Activated naive CD4-positive, alpha-beta T cell treated with anti-CD3 and anti-CD28 coated beads, Interleukin-2, amount 50 U/mL, for 72 hours (primary cell): ENCODE data around the gene NFYA. TPM values are rescaled to one million over a fixed set of nuclear protein-coding genes. Genes with fewer than 3 reads are reported as not detected.

ENCODE experiments used
- ATAC-seq, 2 donors: fragments of 150-1000 bp; cut with Tn5 transposase; 2 replicates each; pipeline ENCODE4 v1.10.0; 2021; ENCODE audit warnings: mild to moderate bottlenecking in 2 of 2, moderate library complexity in 2 of 2
- DNase-seq, 2 donors: peaks; one replicate each; pipeline ENCODE4 v3.0.0; 2021 to 2022; ENCODE audit warnings: low spot score in 2 of 2
- H3K27ac Mint-ChIP-seq, 2 donors: one replicate each; pipeline ENCODE4 v1.8.0; 2022; ENCODE audit warnings: mild to moderate bottlenecking in 2 of 2, mixed read lengths in 2 of 2
- H3K36me3 Mint-ChIP-seq, 2 donors: one replicate each; pipeline ENCODE4 v1.8.0; 2022; ENCODE audit warnings: mixed read lengths in 2 of 2
- H3K9me3 Mint-ChIP-seq, 2 donors: one replicate each; pipeline ENCODE4 v1.8.0; 2022; ENCODE audit warnings: mixed read lengths in 2 of 2
- total RNA-seq, 2 donors: library from RNA; stranded (reverse); gene quantifications; one replicate each; pipeline ENCODE4 v1.2.3, GENCODE V29; 2022

Gene NFYA
- total RNA-seq, 2 donors from 2014 or later, result 27.3 to 31.7 TPM

- DNase-seq (no peak), ATAC-seq (no peak)
- H3K36me3 Mint-ChIP-seq, result peaks cover 0 to 8% of the 10 kb centered on the region in 2 donors
- H3K27ac Mint-ChIP-seq, result peak overlapping the region in 1 of 2 donors; percentile 31
- H3K9me3 Mint-ChIP-seq, result no peaks in the 10 kb centered on the region
Observed at GRCh38 chr6:41059556-41059955, 13.2 kb upstream of the NFYA start.

GRCh38 chr6:41061196-41061726 lies 11.5 kb upstream of the NFYA start:
- peaks cover 0 to 4% of the 10 kb centered on the region in 2 donors for H3K36me3 Mint-ChIP-seq
- H3K27ac Mint-ChIP-seq, result no peak overlapping the region
- DNase-seq, result no peak
- ATAC-seq, result no peak
- H3K9me3 Mint-ChIP-seq, result no peaks in the 10 kb centered on the region

- Mint-ChIP-seq H3K9me3 (no peaks in the 10 kb centered on the region), H3K27ac (no peak overlapping the region), H3K36me3 (peaks cover 7 to 10% of the 10 kb centered on the region in 2 donors)
- DNase-seq (no peak), ATAC-seq (no peak)
Observed at GRCh38 chr6:41062056-41062455, 10.7 kb upstream of the NFYA start.

GRCh38 chr6:41063884-41064285 lies 8.9 kb upstream of the NFYA start:
- ATAC-seq, result no peak
- Mint-ChIP-seq H3K36me3 (peaks cover 13 to 15% of the 10 kb centered on the region in 2 donors), H3K27ac (no peak overlapping the region), H3K9me3 (no peaks in the 10 kb centered on the region)
- no peak for DNase-seq

GRCh38 chr6:41064841-41065240 lies 7.9 kb upstream of the NFYA start:
- peaks cover 13 to 15% of the 10 kb centered on the region in 2 donors for H3K36me3 Mint-ChIP-seq

GRCh38 chr6:41065550-41066026 lies 7.2 kb upstream of the NFYA start:
- Mint-ChIP-seq H3K36me3 (peaks cover 15 to 16% of the 10 kb centered on the region in 2 donors), H3K27ac (no peak overlapping the region), H3K9me3 (no peaks in the 10 kb centered on the region)
- DNase-seq, result no peak
- ATAC-seq, result no peak

More at GRCh38 chr6:41064841-41065240, 7.9 kb upstream of the NFYA start:
- Mint-ChIP-seq H3K9me3 (no peaks in the 10 kb centered on the region), H3K27ac (no peak overlapping the region)
- DNase-seq, result no peak
- ATAC-seq, result no peak

GRCh38 chr6:41066867-41067304 lies 5.9 kb upstream of the NFYA start:
- H3K27ac Mint-ChIP-seq, result peak overlapping the region in 1 of 2 donors; percentile 18
- no peaks in the 10 kb centered on the region for H3K9me3 Mint-ChIP-seq
- DNase-seq (peak in 1 of 2 donors; percentile 55), ATAC-seq (no peak)
- peaks cover 23 to 27% of the 10 kb centered on the region in 2 donors for H3K36me3 Mint-ChIP-seq

GRCh38 chr6:41071501-41071922 lies 1.3 kb upstream of the NFYA start:
- DNase-seq (no peak), ATAC-seq (no peak)
- Mint-ChIP-seq H3K36me3 (peaks cover 32 to 40% of the 10 kb centered on the region in 2 donors), H3K9me3 (no peaks in the 10 kb centered on the region), H3K27ac (peak overlapping the region; percentile 97 to 99)

- Mint-ChIP-seq H3K36me3 (peaks cover 26 to 33% of the 10 kb centered on the region in 2 donors), H3K9me3 (no peaks in the 10 kb centered on the region), H3K27ac (peak within 1 kb of the TSS; percentile 97 to 99)
- DNase-seq (peak; percentile 100), ATAC-seq (peak; percentile 71 to 82)
Observed at GRCh38 chr6:41071923-41072835, 595 bp upstream of the NFYA start, which contains the start of gene OARD1. Gene OARD1 (minus strand): TSS chr6:41072356. CDS start chr6:41071634, 722 bp downstream.

GRCh38 chr6:41073203-41073967 lies 611 bp downstream of the NFYA start:
- peak; percentile 21 to 29 for ATAC-seq
- no peaks in the 10 kb centered on the region for H3K9me3 Mint-ChIP-seq
- DNase-seq, result peak; percentile 81 to 84
- H3K36me3 Mint-ChIP-seq, result peaks cover 22 to 29% of the 10 kb centered on the region in 2 donors
- peak overlapping the region; percentile 96 to 99 for H3K27ac Mint-ChIP-seq

GRCh38 chr6:41073968-41074691 lies 1.4 kb downstream of the NFYA start:
- Mint-ChIP-seq H3K36me3 (peaks cover 27 to 33% of the 10 kb centered on the region in 2 donors), H3K9me3 (no peaks in the 10 kb centered on the region), H3K27ac (peak overlapping the region; percentile 96 to 99)
- ATAC-seq, result no peak
- DNase-seq, result no peak

GRCh38 chr6:41074692-41075436 lies 2.1 kb downstream of the NFYA start:
- Mint-ChIP-seq H3K27ac (peak overlapping the region; percentile 96 to 99), H3K36me3 (peaks cover 34 to 41% of the 10 kb centered on the region in 2 donors), H3K9me3 (no peaks in the 10 kb centered on the region)
- no peak for ATAC-seq
- no peak for DNase-seq

- H3K36me3 Mint-ChIP-seq, result peaks cover 44 to 46% of the 10 kb centered on the region in 2 donors
- H3K9me3 Mint-ChIP-seq, result no peaks in the 10 kb centered on the region
- DNase-seq, result no peak
- H3K27ac Mint-ChIP-seq, result peak overlapping the region in 1 of 2 donors; percentile 99
- no peak for ATAC-seq
Observed at GRCh38 chr6:41075651-41076626, 3.2 kb downstream of the NFYA start.

GRCh38 chr6:41077536-41077935 lies 4.8 kb downstream of the NFYA start:
- Mint-ChIP-seq H3K36me3 (peaks cover 36 to 47% of the 10 kb centered on the region in 2 donors), H3K9me3 (no peaks in the 10 kb centered on the region), H3K27ac (no peak overlapping the region)
- no peak for DNase-seq
- ATAC-seq, result no peak
